ENCODE results near the gene PLAAT5.

Gene PLAAT5

DNA sequence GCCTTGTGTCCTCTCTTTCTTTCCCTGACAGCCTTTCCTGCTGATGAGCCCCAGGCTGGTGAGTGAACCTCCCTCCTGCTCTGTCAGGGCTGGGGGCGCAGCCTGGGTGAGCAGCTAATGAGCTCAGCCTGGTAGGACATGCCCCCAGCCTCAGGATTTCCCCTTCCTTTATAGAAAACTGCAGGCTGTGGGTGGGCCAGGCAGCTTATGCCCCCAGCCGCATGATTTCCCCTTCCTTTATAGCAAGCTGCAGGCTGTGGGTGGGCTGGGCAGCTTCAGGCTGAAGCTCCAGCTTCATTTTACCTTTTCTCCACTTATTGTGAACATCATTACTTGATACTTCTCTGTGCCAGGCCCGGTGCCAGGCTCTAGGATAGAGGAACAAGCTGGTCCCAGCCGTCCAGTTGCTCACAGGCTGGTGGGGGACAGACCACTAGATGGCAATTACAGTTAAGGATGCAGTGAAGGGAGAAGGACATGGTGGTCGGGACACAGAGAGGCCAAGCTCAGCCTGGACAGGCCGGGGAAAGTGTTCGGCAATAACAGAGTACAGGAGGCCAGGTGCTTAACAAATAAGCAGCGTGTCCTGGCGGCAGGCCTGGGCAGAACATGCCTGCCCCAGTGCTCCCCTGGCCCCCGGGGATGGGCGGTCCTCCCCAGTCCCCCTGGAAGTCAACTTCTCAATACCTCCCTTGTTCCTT, 20.2 kb upstream of the PLAAT5 start:
- no peak for DNase-seq (ENCODE audit: low read depth)

- DNase-seq (ENCODE audit: low read depth): no peak
Observed at GRCh38 chr11:63510360-63511047, 19.5 kb upstream of the PLAAT5 start.

GRCh38 chr11:63508745-63509144, 17.8 kb upstream of the PLAAT5 start:
- DNase-seq (ENCODE audit: low read depth): no peak

GRCh38 chr11:63508009-63508408, 17.0 kb upstream of the PLAAT5 start:
- DNase-seq (ENCODE audit: low read depth): no peak

DNA sequence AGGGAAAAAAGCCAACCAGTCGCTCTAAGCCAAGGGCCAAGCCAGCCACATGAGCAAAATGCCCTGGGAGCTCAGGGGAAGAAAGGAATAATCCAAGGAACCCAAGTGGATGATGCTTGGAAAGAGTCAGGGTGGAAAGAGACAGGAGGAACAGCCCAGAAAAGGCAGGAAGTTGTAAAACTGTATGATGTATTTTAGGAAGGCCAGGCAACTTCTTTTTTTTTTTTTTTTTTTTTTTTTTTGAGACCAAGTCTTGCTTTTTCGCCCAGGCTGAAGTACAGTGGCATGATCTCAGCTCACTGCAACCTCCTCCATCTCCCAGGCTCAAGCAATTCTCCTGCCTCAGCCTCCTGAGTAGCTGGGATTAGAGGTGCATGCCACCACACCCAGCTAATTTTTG, 16.5 kb upstream of the PLAAT5 start:
- DNase-seq (ENCODE audit: low read depth): no peak

GRCh38 chr11:63506876-63507275, 15.9 kb upstream of the PLAAT5 start:
- DNase-seq (ENCODE audit: low read depth): no peak

GRCh38 chr11:63505857-63506528, 15.0 kb upstream of the PLAAT5 start, which contains the start of gene LGALS12:
TSS of gene LGALS12 (plus strand) at chr11:63506084. CDS start at chr11:63506459, 375 bp downstream.
- no peak for DNase-seq (ENCODE audit: low read depth)

DNA sequence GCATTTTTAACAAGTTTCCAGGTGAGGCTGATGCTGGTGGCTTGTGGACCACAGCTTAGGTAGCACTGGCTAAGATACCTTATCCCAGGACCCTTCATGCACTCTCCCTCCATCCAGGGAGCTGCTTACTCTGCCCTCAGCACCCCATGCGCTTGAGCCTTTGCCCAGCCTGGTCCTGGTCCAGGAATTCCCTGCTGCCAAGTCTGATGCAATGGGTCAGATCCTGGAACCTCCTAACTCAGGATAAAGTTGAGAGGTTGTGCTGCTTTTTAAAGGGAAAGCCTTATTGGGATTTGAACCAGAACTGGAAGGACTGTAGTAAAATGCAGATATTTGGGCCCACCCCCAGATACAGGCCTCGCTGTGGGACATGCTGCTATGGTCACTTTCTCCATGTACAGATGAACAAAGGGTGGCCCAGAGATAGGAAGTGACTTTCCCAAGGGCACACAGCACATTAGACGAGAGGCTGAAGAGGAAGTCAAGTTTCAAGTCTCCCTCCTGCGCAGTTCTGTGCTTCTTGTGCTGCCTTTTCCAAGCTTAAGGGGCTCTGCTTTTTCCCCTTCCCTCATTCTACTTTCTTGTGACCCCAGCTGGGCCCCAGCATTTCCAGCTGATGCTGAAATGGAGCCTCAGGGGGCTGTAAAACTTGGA, 14.1 kb upstream of the PLAAT5 start:
- DNase-seq (ENCODE audit: low read depth): no peak

DNA sequence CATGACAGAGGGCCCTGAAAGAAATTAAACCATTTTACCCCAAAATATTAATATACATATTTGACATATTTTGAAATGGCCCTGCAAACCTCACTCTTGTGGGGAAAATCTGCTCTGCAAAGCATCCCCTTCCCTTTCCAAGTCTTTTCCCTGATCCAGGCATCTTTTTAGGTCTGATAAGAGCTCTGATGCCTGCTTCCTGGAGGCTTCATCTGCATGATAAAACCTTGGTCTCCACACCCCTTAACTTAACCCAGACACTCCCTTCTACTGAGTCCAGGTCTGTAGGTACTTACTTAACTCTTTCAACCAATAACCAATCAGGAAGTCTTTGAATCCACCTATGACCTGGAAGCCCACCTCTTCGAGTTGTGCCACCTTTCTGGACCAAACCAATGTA, 13.1 kb upstream of the PLAAT5 start:
- DNase-seq (ENCODE audit: low read depth): no peak

GRCh38 chr11:63503492-63503891, 12.5 kb upstream of the PLAAT5 start:
- DNase-seq (ENCODE audit: low read depth): no peak

DNA sequence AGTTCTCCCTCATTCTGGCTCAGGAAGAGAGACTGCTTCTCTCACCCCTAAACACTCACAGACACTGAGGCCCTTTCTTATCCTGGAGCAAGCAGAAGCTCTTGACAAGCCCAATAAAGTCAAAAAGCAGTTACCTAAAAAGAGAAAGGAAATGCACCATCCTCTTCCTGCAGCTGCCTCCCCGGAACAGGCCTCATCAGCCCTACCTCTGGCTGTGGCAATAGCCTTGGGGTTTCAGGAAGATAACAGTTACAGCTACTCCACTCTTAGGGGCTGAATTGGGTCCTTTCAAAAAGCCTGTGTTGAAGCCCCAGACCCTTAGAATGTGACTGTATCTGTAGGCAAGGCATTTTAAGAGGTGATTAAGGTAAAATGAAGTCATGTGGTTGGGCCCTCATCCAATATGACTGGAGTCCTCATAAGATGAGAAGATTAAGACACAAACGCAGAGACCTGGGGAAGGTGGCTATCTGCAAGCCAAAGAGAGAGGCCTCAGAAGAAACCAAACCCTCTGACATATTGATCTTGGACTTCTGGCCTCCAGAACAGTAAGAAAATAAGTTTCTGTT, 11.4 kb upstream of the PLAAT5 start:
- DNase-seq (ENCODE audit: low read depth): no peak

- DNase-seq (ENCODE audit: low read depth): no peak
Observed at GRCh38 chr11:63501236-63501635, 10.3 kb upstream of the PLAAT5 start.

DNA sequence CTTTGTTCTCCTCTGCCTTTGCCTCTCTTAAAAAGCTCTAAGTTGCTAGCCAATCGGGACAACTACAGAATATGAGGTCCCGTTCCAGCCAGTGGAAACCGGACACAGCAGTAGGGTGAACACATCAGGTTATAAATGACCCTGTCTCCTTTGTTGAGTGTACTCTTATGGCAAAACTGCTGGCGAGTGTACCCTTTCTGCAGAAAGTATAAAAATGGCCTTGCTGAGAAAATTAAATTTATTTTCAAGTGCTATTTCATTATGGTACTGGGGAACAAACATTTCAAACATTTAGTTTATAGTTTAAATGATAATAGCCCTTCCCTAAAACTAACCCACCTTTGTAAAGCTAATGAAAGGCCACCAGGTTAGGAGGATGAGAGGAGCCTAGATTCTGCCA, 8.9 kb upstream of the PLAAT5 start:
- DNase-seq (ENCODE audit: low read depth): no peak

DNA sequence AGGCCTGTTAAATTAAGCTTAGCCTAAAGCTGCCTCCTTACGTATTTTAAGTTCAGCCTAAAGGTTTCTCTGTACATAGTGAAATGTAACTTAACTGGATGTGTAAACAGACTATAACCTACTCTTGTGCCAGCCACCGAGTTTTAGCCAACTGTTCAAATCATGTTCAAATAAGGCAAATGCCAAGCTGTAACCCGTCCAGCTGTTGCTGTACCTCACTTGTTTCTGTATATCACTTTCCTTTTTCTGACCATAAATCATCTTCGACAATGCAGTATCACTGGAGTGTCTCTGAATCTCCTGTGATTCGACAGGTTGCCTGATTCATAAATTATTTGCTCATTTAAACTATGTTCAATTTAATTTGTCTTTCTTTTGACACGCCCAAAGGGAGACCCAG, 4.0 kb upstream of the PLAAT5 start:
- DNase-seq (ENCODE audit: low read depth): no peak

GRCh38 chr11:63493127-63493526, 2.2 kb upstream of the PLAAT5 start:
- no peak for DNase-seq (ENCODE audit: low read depth)

- no peak for DNase-seq (ENCODE audit: low read depth)
Observed at GRCh38 chr11:63492441-63492840, 1.5 kb upstream of the PLAAT5 start.

GRCh38 chr11:63491636-63492372, 837 bp upstream of the PLAAT5 start:
- DNase-seq (ENCODE audit: low read depth): no peak

DNA sequence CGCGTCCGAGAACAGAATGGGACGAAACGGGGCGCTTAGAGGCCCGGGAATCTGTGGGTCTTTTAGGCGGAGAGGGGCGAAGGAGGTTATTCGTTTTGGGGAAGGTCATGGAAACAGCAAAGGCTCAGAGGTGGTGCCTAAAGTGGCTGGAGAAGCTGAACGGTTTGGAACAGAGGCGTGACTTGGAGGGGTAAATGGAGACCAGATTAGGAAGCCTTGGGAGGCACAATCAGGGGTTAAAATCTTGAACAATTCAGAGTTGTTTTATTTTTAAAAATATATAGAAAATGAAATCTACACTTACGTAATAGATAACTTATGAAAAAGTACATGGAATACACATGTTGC, 247 bp upstream of the PLAAT5 start:
- no peak for DNase-seq (ENCODE audit: low read depth)

GRCh38 chr11:63489879-63490278, 1.1 kb downstream of the PLAAT5 start:
- DNase-seq (ENCODE audit: low read depth): no peak

GRCh38 chr11:63488789-63489188, 2.2 kb downstream of the PLAAT5 start:
- no peak for DNase-seq (ENCODE audit: low read depth)

- DNase-seq (ENCODE audit: low read depth): no peak
Observed at GRCh38 chr11:63485777-63486176, 5.2 kb downstream of the PLAAT5 start.

GRCh38 chr11:63480039-63480438, 10.9 kb downstream of the PLAAT5 start:
- no peak for DNase-seq (ENCODE audit: low read depth)
